IMR-90 (cell line): ENCODE results near the gene HNRNPAB.

Source experiments
- BHLHE40 ChIP-seq: fragments of 150-350 bp; IDR thresholded peaks from 2 replicates; pipeline ENCODE4 v1.6.1; 2016; ENCODE audit warnings: mild to moderate bottlenecking, low read depth, low read length
- CEBPB ChIP-seq: IDR thresholded peaks from 2 replicates; pipeline ENCODE4 v1.6.1; 2012; ENCODE audit warnings: low read depth, low read length, improper control_type of control experiment
- CTCF ChIP-seq: conservative IDR thresholded peaks from 2 replicates; pipeline ENCODE4 v1.5.1; 2012; ENCODE audit warnings: mild to moderate bottlenecking, low read depth, low read length, improper control_type of control experiment
- FOS ChIP-seq: fragments of 150-350 bp; IDR thresholded peaks from 2 replicates; pipeline ENCODE4 v1.6.1; 2016; ENCODE audit warnings: low read depth, low read length
- MXI1 ChIP-seq: IDR thresholded peaks from 2 replicates; pipeline ENCODE4 v1.6.1; 2012; ENCODE audit warnings: low read depth, mild to moderate bottlenecking, low read length, moderate library complexity, borderline replicate concordance
- NFE2L2 ChIP-seq: fragments of 150-350 bp; IDR thresholded peaks from 2 replicates; pipeline ENCODE4 v1.6.1; 2016; ENCODE audit warnings: low read depth, mild to moderate bottlenecking, low read length
- POLR2A ChIP-seq: IDR thresholded peaks from 2 replicates; pipeline ENCODE4 v1.6.1; 2012; ENCODE audit warnings: mild to moderate bottlenecking, low read depth, low read length
- RAD21 ChIP-seq: IDR thresholded peaks from 2 replicates; pipeline ENCODE4 v1.6.1; 2012; ENCODE audit warnings: low read length, improper control_type of control experiment
- RCOR1 ChIP-seq: IDR thresholded peaks from 2 replicates; pipeline ENCODE4 v1.6.1; 2012; ENCODE audit warnings: mild to moderate bottlenecking, low read length, improper control_type of control experiment; ENCODE audit not compliant: insufficient replicate concordance
- RFX5 ChIP-seq: IDR thresholded peaks from 2 replicates; pipeline ENCODE4 v1.8.0; 2012; ENCODE audit warnings: low read depth, mild to moderate bottlenecking, low read length, moderate library complexity
- SMC3 ChIP-seq: fragments of 150-350 bp; IDR thresholded peaks from 2 replicates; pipeline ENCODE4 v1.6.1; 2016; ENCODE audit warnings: low read depth, mild to moderate bottlenecking, antibody characterized with exemption, low read length, moderate library complexity
- USF2 ChIP-seq: fragments of 150-350 bp; IDR thresholded peaks from 2 replicates; pipeline ENCODE4 v1.6.1; 2017; ENCODE audit warnings: mild to moderate bottlenecking, antibody characterized with exemption, low read length, low read depth

- no peak for TF ChIP-seq CTCF
- TF ChIP-seq CEBPB, result no peak
- no peak for TF ChIP-seq USF2
- no peak for TF ChIP-seq RAD21
- no peak for TF ChIP-seq RCOR1
- TF ChIP-seq POLR2A, result 0 out of 2 replicates have a peak, but pooled peaks have one; percentile 2
- no peak for TF ChIP-seq SMC3
- no peak for TF ChIP-seq FOS
- TF ChIP-seq BHLHE40, result no peak
- no peak for TF ChIP-seq RFX5
- TF ChIP-seq MXI1, result no peak
- TF ChIP-seq NFE2L2, result no peak
These were observed 16.9 kb downstream of the HNRNPAB start for GRCh38 chr5:178221282-178221681.
